Neural cell (in vitro differentiated cells): ENCODE data around the gene ARHGEF7. TPM values are rescaled to one million over a fixed set of nuclear protein-coding genes. Genes with fewer than 3 reads are reported as not detected.
"Not testable (repeated sequence)": the region's sequence is repeated elsewhere in the genome, so short reads cannot be mapped to it uniquely, and the experiment has no call there.

ENCODE experiments used
- H2AFZ ChIP-seq: fragments of 200-600, 300-800 bp; sonication (generic), shearing (Covaris generic); 2 replicates; pipeline ENCODE4 v1.6.0; 2014; ENCODE audit warnings: low read depth, mild to moderate bottlenecking, antibody characterized with exemption, low read length, moderate library complexity
- H3F3A ChIP-seq: fragments of 200-600 bp; shearing (Covaris generic); 2 replicates; pipeline ENCODE4 v1.6.1; 2016; ENCODE audit warnings: mild to moderate bottlenecking, moderate library complexity, mixed read lengths, antibody characterized with exemption, low read length; ENCODE audit not compliant: insufficient read depth, poor library complexity, severe bottlenecking
- H3K27ac ChIP-seq: fragments of 200-600, 300-800 bp; sonication (generic), shearing (Covaris generic); 2 replicates; pipeline ENCODE4 v1.5.1; 2014; ENCODE audit warnings: mild to moderate bottlenecking, low read length, moderate library complexity
- H3K27me3 ChIP-seq: fragments of 300-800, 200-600 bp; sonication (generic), shearing (Covaris generic); 2 replicates; pipeline ENCODE4 v1.6.0; 2014; ENCODE audit warnings: mild to moderate bottlenecking, low read depth, low read length, moderate library complexity; ENCODE audit not compliant: insufficient read depth
- H3K36me3 ChIP-seq: fragments of 300-800, 200-600 bp; sonication (generic), shearing (Covaris generic); 2 replicates; pipeline ENCODE4 v1.5.1; 2014; ENCODE audit warnings: mild to moderate bottlenecking, antibody characterized with exemption, low read length, moderate library complexity; ENCODE audit not compliant: insufficient read depth
- H3K4me2 ChIP-seq: fragments of 300-800, 200-600 bp; sonication (generic), shearing (Covaris generic); 2 replicates; pipeline ENCODE4 v1.6.0; 2014; ENCODE audit warnings: mild to moderate bottlenecking, low read length
- H3K4me3 ChIP-seq: fragments of 300-800, 200-600 bp; sonication (generic), shearing (Covaris generic); 2 replicates; pipeline ENCODE4 v1.5.1; 2014; ENCODE audit warnings: mild to moderate bottlenecking, low read length, moderate library complexity
- H3K79me2 ChIP-seq: fragments of 200-600 bp; shearing (Covaris generic); replicated peaks from 2 replicates; pipeline ENCODE4 v1.6.0; 2014; ENCODE audit warnings: mild to moderate bottlenecking, low read length, moderate library complexity; ENCODE audit not compliant: insufficient read depth
- H3K9ac ChIP-seq: fragments of 300-800, 200-600 bp; sonication (generic), shearing (Covaris generic); 2 replicates; pipeline ENCODE4 v1.6.1; 2016; ENCODE audit warnings: mild to moderate bottlenecking, low read length, mixed read lengths
- H3K9me2 ChIP-seq: fragments of 200-600 bp; shearing (Covaris generic); 2 replicates; pipeline ENCODE4 v1.6.1; 2016; ENCODE audit warnings: mild to moderate bottlenecking, low read length, mixed read lengths; ENCODE audit not compliant: insufficient read depth
- H3K9me3 ChIP-seq: fragments of 200-600, 300-800 bp; sonication (generic), shearing (Covaris generic); 2 replicates; pipeline ENCODE4 v1.6.1; 2016; ENCODE audit warnings: mild to moderate bottlenecking, mixed run types, low read length, moderate library complexity, mixed read lengths
- H4K20me1 ChIP-seq: fragments of 200-600 bp; shearing (Covaris generic); 2 replicates; pipeline ENCODE4 v1.6.1; 2016; ENCODE audit warnings: mild to moderate bottlenecking, mixed run types; ENCODE audit not compliant: insufficient read depth
- EP300 ChIP-seq: fragments of 450-650 bp; conservative IDR thresholded peaks from 2 replicates; pipeline ENCODE4 v1.6.1; 2014; ENCODE audit warnings: antibody characterized with exemption, mild to moderate bottlenecking, moderate library complexity; ENCODE audit not compliant: poor library complexity, severe bottlenecking
- EZH2 ChIP-seq: fragments of 200-600, 300-800 bp; shearing (Covaris generic), sonication (generic); IDR thresholded peaks from 2 replicates; pipeline ENCODE4 v1.6.1; 2014; ENCODE audit warnings: antibody characterized with exemption, low read length, borderline replicate concordance, mild to moderate bottlenecking; ENCODE audit not compliant: insufficient read depth, poor library complexity, severe bottlenecking
- MXI1 ChIP-seq: fragments of 450-650 bp; conservative IDR thresholded peaks from 2 replicates; pipeline ENCODE4 v1.6.1; 2014; ENCODE audit warnings: antibody characterized with exemption, mild to moderate bottlenecking; ENCODE audit not compliant: poor library complexity, severe bottlenecking
- POLR2AphosphoS5 ChIP-seq: IDR thresholded peaks from 2 replicates; pipeline ENCODE4 v1.6.1; 2012
- RAD21 ChIP-seq: fragments of 450-650 bp; conservative IDR thresholded peaks from 2 replicates; pipeline ENCODE4 v1.6.1; 2014; ENCODE audit warnings: antibody characterized with exemption, mild to moderate bottlenecking, moderate library complexity
- SMC3 ChIP-seq: fragments of 450-650 bp; conservative IDR thresholded peaks from 2 replicates; pipeline ENCODE4 v1.6.1; 2014; ENCODE audit warnings: antibody characterized with exemption, mild to moderate bottlenecking, moderate library complexity; ENCODE audit not compliant: poor library complexity
- TAF1 ChIP-seq: IDR thresholded peaks from 2 replicates; pipeline ENCODE4 v1.6.1; 2012; ENCODE audit warnings: low read depth
- polyA plus RNA-seq: library from polyadenylated mRNA; depleted of rRNA; stranded (reverse); fragments of >200 nt; gene quantifications from 2 replicates; pipeline ENCODE4 v1.2.3, GENCODE V29; 2014
- TF ChIP-seq, protein P1 (sequence below): fragments of 450-650 bp; IDR thresholded peaks from 2 replicates; pipeline ENCODE4 v1.5.1; 2014; ENCODE audit warnings: antibody characterized with exemption, mild to moderate bottlenecking, moderate library complexity; ENCODE audit not compliant: poor library complexity, severe bottlenecking
- TF ChIP-seq, protein P2 (sequence below): IDR thresholded peaks from 2 replicates; pipeline ENCODE4 v1.6.1; 2012; ENCODE audit warnings: borderline replicate concordance

ARHGEF7 gene
- polyA plus RNA-seq, 1 donor from 2014 or later = 155 TPM

DNA sequence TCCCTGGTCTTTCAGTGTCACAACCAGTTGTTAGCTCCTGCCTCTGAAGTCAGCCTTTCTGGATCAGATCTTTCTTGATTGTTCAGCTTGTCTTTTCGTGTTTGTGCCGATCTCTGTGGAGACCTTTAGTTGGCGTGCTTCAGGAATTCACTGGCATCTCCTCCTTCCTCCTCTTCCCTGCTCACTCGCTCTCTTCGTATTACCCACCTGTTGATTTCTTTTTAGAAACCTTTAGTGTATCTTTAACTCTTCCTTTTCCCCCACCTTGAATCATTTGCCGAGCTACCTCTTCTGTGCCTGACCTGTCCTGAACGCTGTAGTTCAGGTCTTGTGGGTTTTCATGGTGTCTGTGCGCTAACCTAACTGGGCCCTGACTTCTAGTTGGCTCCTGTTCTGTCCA is 141.3 kb downstream of the ARHGEF7 start:
- Histone ChIP-seq H3K9ac (no peak overlapping the region), H3K4me3 (no peak overlapping the region), H3F3A (no peaks in the 10 kb centered on the region), H3K27me3 (no peaks in the 10 kb centered on the region), H3K9me3 (peaks cover 6% of the 10 kb centered on the region), H3K4me2 (no peak overlapping the region), H3K9me2 (no peaks in the 10 kb centered on the region), H2AFZ (no peak overlapping the region), H3K36me3 (peaks cover 27% of the 10 kb centered on the region), H3K27ac (no peak overlapping the region), H4K20me1 (no peaks in the 10 kb centered on the region), H3K79me2 (peaks cover 4% of the 10 kb centered on the region)
- TF ChIP-seq MXI1 (no peak), EP300 (no peak), POLR2AphosphoS5 (no peak), TAF1 (no peak), SMC3 (no peak), EZH2 (no peak), RAD21 (no peak)
- TF ChIP-seq, protein P1, sequence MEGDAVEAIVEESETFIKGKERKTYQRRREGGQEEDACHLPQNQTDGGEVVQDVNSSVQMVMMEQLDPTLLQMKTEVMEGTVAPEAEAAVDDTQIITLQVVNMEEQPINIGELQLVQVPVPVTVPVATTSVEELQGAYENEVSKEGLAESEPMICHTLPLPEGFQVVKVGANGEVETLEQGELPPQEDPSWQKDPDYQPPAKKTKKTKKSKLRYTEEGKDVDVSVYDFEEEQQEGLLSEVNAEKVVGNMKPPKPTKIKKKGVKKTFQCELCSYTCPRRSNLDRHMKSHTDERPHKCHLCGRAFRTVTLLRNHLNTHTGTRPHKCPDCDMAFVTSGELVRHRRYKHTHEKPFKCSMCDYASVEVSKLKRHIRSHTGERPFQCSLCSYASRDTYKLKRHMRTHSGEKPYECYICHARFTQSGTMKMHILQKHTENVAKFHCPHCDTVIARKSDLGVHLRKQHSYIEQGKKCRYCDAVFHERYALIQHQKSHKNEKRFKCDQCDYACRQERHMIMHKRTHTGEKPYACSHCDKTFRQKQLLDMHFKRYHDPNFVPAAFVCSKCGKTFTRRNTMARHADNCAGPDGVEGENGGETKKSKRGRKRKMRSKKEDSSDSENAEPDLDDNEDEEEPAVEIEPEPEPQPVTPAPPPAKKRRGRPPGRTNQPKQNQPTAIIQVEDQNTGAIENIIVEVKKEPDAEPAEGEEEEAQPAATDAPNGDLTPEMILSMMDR = no peak
- TF ChIP-seq, protein P2, sequence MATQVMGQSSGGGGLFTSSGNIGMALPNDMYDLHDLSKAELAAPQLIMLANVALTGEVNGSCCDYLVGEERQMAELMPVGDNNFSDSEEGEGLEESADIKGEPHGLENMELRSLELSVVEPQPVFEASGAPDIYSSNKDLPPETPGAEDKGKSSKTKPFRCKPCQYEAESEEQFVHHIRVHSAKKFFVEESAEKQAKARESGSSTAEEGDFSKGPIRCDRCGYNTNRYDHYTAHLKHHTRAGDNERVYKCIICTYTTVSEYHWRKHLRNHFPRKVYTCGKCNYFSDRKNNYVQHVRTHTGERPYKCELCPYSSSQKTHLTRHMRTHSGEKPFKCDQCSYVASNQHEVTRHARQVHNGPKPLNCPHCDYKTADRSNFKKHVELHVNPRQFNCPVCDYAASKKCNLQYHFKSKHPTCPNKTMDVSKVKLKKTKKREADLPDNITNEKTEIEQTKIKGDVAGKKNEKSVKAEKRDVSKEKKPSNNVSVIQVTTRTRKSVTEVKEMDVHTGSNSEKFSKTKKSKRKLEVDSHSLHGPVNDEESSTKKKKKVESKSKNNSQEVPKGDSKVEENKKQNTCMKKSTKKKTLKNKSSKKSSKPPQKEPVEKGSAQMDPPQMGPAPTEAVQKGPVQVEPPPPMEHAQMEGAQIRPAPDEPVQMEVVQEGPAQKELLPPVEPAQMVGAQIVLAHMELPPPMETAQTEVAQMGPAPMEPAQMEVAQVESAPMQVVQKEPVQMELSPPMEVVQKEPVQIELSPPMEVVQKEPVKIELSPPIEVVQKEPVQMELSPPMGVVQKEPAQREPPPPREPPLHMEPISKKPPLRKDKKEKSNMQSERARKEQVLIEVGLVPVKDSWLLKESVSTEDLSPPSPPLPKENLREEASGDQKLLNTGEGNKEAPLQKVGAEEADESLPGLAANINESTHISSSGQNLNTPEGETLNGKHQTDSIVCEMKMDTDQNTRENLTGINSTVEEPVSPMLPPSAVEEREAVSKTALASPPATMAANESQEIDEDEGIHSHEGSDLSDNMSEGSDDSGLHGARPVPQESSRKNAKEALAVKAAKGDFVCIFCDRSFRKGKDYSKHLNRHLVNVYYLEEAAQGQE = no peak

DNA sequence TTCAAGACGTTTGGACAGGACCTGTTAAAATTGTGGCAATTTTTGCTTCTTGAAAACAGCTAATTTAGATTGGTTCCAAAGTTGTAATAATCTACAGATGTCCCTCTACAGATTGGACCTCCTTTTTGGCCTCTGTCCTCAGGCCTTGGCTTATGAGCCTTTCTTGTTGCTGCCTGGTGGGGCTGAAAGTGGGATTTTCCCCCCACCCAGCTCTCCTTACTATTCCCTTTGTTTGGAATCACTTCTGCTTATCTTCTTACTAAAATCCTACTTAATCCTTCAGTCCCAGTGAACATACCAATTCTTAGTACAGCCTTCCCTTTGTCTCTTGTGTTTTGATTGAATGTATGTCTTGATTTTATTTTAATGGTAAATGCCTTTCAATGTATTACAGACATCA is 141.8 kb downstream of the ARHGEF7 start:
- no peak overlapping the region for H3K4me2 ChIP-seq
- peaks cover 27% of the 10 kb centered on the region for H3K36me3 ChIP-seq
- H3K9ac ChIP-seq = no peak overlapping the region
- H3K9me2 ChIP-seq = no peaks in the 10 kb centered on the region
- H3K27ac ChIP-seq = no peak overlapping the region
- peaks cover 4% of the 10 kb centered on the region for H3K79me2 ChIP-seq
- H2AFZ ChIP-seq = no peak overlapping the region
- peaks cover 6% of the 10 kb centered on the region for H3K9me3 ChIP-seq
- no peaks in the 10 kb centered on the region for H3F3A ChIP-seq
- H3K27me3 ChIP-seq = no peaks in the 10 kb centered on the region
- TF ChIP-seq TAF1 = no peak
- no peak for TF ChIP-seq MXI1
- TF ChIP-seq EP300 = no peak
- TF ChIP-seq RAD21 = no peak
- TF ChIP-seq, protein P1 = no peak
- TF ChIP-seq, protein P2 = no peak
- TF ChIP-seq POLR2AphosphoS5 = no peak
- TF ChIP-seq SMC3 = no peak
- no peak for TF ChIP-seq EZH2
- H3K4me3 ChIP-seq = no peak overlapping the region
- H4K20me1 ChIP-seq = no peaks in the 10 kb centered on the region

DNA sequence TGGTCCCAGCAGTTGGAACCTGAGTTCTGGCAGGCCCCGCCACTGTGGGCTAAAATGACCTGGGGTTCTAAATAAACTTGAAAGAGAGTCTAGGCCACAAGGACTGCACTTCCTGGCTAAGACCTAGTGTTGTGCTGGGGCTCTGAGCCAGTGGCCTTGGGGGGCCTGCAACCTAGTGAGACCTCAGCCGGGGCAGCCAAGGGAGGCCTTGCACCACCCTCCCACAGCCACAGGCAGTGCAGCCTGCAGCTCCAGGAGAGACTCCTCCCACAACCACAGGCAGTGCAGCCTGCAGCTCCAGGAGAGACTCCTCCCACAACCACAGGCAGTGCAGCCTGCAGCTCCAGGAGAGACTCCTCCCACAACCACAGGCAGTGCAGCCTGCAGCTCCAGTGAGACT is 142.8 kb downstream of the ARHGEF7 start:
- H2AFZ ChIP-seq, H3K9me2 ChIP-seq, H4K20me1 ChIP-seq, H3K27ac ChIP-seq, H3K4me3 ChIP-seq, H3K4me2 ChIP-seq, H3K79me2 ChIP-seq, H3K9ac ChIP-seq, H3F3A ChIP-seq, H3K9me3 ChIP-seq, H3K27me3 ChIP-seq: not testable (repeated sequence)
- H3K36me3 ChIP-seq = peaks cover 27% of the 10 kb centered on the region
